DMS 273 (cell line): ENCODE data around the gene LTN1.
A peak's percentile ranks its signal among the peaks of the same experiment; 100 is the strongest.

Experiments used
- DNase-seq: peaks from one replicate; lab custom pipeline; 2025; ENCODE audit not compliant: unreplicated experiment; lab: John Stamatoyannopoulos, UW

Gene LTN1

DNA sequence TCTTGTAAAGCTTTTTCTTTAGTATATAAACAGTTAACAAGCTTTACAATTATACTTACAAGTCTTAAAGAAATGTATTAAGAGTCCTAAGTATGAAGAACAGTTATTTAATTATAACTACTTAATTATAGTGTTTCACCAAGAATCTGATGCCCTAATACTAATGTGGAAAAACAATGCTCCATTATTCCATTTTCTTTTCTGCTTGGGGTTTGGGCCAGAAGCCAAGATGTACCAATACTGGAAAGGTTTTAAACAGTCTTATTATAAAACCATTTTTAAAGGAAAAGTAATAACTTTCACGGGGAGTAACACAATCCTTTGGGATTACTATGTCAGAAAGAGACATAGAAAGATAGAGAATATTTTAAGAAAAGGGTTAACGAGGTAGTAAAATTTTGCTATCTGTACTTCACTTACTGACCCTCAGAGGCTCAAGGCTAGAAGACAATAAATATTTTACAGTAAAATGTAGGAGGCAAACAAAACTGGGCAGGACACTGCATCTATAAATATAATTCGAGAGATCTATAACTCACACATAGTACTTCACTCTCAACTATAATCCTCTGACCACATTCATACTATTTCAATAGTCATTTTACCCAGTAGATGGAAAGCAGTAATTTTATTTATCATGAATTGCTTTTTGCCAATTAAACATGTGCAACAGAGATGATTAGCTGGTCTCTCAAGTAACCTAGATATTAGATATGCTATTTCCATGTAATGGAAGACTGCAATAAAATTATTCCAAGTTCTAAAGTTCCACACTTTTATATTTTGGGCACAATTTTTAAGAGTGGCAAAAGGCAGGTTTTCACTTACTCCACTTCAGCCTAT is 63.9 kb downstream of the LTN1 start:
- DNase-seq, result no peak

GRCh38 chr21:28927130-28927529 is 65.5 kb downstream of the LTN1 start:
- DNase-seq, result no peak

DNA sequence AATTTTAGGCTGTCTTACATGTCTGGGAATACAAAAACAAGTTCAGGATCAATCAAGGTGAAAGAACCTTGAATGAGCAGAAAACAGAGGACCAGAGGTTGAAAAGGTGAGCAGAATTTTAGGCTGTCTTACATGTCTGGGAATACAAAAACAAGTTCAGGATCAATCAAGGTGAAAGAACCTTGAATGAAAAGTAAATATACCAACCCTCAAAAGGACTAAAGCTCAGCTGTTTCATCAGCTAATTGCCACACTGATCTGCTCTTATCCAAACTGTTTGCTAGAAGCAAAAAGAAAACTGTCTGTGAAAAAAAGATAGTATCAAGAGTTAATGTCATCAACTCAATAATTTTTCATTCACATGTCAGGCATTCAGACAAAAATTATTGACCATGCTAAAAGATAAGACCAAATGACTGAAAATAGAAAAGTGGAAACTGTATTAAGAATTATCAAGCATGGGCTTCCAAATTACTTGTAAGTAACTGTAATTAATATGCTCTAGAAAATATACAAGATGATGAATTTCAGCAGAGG is 69.2 kb downstream of the LTN1 start:
- no peak for DNase-seq

GRCh38 chr21:28922368-28922767 is 70.3 kb downstream of the LTN1 start:
- no peak for DNase-seq

GRCh38 chr21:28916150-28916893 is 76.4 kb downstream of the LTN1 start:
- DNase-seq, result no peak

GRCh38 chr21:28913071-28913470 is 79.6 kb downstream of the LTN1 start:
- DNase-seq, result no peak

- no peak for DNase-seq
Observed at GRCh38 chr21:28910280-28910887, 82.3 kb downstream of the LTN1 start.

- DNase-seq, result no peak
Observed at GRCh38 chr21:28908351-28908750, 84.3 kb downstream of the LTN1 start.

DNA sequence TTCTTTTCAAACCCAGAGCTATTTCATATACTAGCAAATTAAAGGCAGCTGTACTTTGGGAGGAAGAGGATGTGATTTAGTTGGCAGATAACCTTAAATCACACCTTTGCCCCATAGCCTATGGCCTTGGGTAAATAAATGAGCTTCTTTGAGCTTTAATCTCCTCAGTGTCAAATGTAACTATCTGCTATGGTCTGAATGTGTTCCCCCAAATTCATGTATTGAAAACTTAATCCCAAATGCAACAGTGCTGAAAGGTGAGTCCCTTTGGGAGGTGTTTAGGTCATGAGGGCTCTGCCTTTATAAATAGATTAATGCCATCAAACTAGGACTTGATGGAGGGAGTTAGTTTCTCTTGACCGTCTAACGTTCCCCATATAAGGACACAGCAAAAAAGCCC is 85.8 kb downstream of the LTN1 start:
- DNase-seq, result no peak

- DNase-seq, result no peak
Observed at GRCh38 chr21:28906236-28906635, 86.4 kb downstream of the LTN1 start.

DNA sequence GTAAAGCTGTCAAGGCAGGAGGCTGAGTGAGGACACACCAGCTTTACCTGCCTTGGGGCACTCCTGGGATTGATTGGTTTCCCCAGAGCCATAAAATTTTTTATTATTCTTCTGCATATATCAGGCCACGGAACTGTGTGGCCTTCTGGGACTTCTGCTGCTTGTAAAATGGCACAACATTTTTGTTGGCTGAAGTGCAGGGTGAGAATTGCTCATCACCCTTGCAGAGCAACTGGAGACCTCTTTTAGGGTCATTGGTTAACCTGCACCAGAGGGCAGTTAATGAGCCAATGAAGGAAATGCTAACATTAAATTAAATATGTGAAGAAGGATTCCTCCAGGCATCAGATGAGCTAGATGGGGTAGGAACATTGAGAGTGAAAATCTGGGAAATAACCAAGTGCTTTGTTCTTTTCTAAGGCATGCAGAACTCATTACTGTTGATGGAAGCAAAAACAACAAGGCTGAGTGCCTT is 87.7 kb downstream of the LTN1 start:
- no peak for DNase-seq

- DNase-seq, result no peak
Observed at GRCh38 chr21:28903448-28903847, 89.2 kb downstream of the LTN1 start.

- DNase-seq, result no peak
Observed at GRCh38 chr21:28900481-28900880, 92.2 kb downstream of the LTN1 start.

DNA sequence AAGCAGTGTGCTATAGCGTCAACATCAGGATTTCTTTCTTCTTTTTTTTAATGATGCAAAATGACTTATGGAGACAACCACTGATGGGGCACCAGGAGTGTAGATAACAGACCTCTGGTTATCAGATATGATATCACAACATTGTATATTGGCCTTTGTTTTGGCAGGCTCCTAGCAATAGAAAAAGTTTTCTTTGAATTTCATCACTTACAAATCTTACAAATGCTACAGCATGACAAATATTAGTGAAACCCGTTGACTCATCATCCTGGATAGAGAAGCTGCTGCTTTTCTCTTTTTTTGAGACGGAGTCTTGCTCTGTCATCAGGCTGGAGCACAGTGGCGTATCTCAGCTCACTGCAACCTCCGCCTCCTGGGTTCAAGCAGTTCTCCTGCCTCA is 92.9 kb downstream of the LTN1 start:
- no peak for DNase-seq

DNA sequence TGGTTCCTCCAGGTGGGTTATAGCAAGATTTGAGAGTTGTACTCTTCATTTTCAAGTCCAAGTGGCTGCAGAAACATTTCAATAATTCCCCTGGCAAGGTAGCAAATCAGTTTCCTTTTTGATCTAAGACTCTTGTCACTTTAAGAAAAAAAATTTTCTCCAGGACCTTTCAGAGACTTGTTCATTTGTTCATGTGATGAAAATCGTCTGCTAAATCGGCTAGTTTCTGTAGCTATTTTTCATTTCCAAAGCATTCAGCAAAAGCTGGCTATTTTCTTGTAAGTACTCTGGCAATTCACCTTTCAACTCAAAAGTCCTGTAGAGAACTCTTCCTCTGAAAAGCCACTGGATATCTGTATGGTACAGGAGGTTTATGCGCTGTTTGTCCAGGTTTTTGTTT is 93.5 kb downstream of the LTN1 start:
- no peak for DNase-seq

- no peak for DNase-seq
Observed at GRCh38 chr21:28893687-28894086, 99.0 kb downstream of the LTN1 start.

GRCh38 chr21:28892199-28893111 is 100.2 kb downstream of the LTN1 start:
- DNase-seq, result no peak

DNA sequence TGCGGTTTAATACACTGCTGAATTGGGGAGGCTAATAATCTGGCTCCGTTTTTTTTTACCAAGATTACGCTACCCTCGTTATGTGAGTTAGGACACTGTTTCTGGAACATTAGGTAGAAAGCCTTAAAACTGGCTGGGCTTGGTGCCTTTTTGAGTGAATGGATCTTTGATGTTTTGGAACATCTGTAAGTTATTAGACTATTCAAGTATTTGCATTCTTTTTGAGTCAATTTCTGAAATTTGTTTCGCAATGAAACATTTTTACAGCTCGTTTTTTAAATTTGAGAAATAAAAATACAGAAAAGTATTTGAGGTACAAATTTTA is 106.9 kb downstream of the LTN1 start:
- no peak for DNase-seq

DNA sequence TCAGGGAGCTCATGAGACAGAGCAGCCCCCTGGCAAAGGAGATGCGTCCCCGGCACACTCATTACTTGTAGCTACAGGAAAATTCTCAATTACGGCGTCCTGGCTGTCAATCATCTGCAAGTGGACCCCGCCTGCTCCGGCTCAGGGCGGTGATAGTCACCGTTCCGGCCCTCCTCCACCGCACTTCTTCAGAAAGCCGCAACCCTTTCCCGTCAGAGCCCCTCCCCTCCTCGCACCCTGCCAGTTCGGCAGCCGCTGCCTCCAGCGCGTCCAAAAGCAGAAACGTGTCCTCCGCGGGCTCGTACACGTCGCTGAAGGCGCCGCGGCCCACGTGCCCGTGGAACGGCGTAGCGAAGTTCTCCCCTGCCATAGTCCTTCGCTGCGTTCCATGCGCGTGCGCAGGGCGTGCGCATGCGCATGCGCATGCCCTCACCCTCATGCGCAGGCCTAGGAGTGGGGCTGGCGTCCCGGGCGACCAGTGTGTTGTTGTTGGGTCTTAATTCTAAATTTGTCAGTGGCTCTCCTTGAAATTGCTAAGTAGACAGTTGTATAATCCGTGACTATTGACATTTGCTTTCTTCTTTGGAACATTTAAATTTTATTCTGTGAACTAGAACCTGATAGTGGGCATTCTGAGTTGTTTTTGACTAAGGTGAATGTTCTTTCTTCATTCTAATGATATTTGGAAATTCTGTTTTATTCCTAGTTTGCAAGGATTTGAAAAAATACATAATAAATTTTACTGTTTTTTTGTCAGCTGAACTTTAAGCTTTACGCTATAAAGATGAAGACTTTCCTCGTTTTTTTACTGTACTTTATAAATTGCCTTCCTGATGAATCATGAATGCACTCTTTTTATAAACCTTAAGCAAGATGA is 107.5 kb downstream of the LTN1 start:
- peak; percentile 97 for DNase-seq

GRCh38 chr21:28884481-28884880 is 108.2 kb downstream of the LTN1 start:
- peak; percentile 51 for DNase-seq
